Left ventricle myocardium superior (tissue), 1 donor: Measurements from ENCODE around the gene PPIG. TPM values are rescaled to one million over a fixed set of nuclear protein-coding genes. Genes with fewer than 3 reads are reported as not detected.
A peak's percentile ranks its signal among the peaks of the same experiment; 100 is the strongest.
"Not testable (repeated sequence)": the region's sequence is repeated elsewhere in the genome, so short reads cannot be mapped to it uniquely, and the experiment has no call there.

ENCODE experiments used
- ATAC-seq: fragments of 200-7000 bp; cut with Tn5 transposase; one replicate; pipeline ENCODE4 v1.9.1; 2020; ENCODE audit warnings: mild to moderate bottlenecking, moderate library complexity
- DNase-seq: peaks from one replicate; pipeline ENCODE4 v3.0.0-alpha.2; 2020
- intact Hi-C: fragments of 100-400 bp; cut with micrococcal nuclease; formaldehyde crosslinking; loops from one replicate; pipeline ENCODE4 v1.11.0; 2022
- total RNA-seq: library from RNA; stranded (reverse); fragmentation: NEBNext Ultra II Directional; extraction: Animal tissue kit (Norgen Biotek cat#: 25700); gene quantifications from one replicate; pipeline ENCODE4 v1.2.1, GENCODE V29; 2021
- donor health status: DM: no; HTN: yes; CAD: no; lungs with severe emphysema.

PPIG gene
- total RNA-seq, 1 donor from 2014 or later, result 35.2 TPM

DNA sequence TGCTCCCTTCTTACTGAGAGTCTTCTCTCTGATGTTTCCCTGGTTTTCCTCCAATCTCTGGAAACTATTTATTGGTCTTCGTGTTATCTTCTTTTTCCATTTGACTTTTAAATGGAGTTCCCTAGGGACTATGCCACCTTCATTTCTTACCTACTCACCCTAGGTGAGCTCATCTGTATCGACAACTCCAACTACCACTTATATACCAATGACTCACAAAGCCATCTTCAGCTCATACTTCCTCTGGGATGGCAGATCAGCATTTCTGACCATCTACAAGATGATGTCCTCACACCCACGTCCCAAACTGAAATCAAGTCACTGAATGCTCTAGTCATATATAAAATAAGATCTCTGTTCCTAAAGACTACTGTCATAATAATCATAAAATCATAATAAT lies 69.5 kb downstream of the PPIG start:
- DNase-seq, result no peak
- intact Hi-C loops, result no loop called here
- ATAC-seq, result no peak

DNA sequence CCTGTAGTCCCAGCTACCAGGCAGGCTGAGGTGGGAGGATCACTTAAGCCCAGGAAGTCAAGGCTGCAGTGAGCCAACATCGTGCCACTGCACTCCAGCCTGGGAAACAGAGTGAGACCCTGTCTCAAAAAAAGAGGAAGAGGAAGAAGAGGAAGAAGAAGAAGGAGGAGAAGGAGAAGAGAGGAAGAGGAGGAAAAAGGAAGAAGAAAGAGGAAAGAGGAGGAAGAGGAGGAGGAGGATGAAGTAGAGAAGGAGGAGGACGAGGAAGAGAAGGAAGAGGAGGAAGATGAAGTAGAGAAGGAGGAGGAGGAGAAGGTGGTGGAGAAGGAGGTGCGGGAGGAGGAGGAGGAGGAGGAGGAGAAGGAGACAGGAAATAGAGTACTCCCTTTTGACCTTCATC lies 72.0 kb downstream of the PPIG start:
- no peak for DNase-seq
- intact Hi-C loops, result no loop called here

DNA sequence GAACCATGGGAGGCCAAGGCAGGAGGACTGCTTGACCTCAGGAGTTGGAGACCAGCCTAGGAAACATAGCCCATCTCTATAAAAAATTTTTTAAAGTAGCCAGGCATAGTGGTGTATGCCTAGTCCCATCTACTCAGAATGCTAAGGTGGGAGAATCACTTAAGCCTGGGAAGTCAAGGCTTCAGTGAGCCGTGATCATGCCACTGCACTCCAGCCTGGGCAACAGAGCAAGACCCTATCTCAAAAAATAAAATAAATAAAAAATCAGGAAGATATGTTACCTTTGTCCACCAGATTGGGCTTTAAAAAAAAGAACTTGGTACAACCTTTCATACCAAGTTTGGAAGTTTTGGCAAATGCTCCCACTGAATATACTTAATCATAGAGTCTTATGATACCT lies 74.7 kb downstream of the PPIG start:
- intact Hi-C loops, result no loop called here
- ATAC-seq, result no peak
- DNase-seq, result no peak

More for the DNA sequence above, 72.0 kb downstream of the PPIG start:
- no peak for ATAC-seq

DNA sequence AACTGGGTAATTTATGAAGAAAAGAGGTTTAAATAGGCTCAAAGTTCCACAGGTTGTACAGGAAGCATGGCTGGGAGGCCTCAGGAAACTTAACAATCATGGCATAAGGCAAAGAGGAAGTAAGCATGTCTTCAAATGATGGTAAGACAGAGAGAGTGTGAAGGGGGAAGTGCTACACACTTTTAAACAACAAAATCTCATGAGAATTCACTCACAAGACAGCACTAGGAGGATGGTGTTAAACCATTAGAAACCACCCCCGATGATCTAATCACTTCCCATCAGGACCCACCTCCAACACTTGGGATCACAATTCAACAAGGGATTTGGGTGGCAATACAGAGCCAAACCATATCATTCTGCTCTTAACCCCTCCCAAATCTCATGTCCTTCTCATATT lies 75.2 kb downstream of the PPIG start:
- DNase-seq (no peak), ATAC-seq (no peak)
- intact Hi-C loops, result no loop called here

DNA sequence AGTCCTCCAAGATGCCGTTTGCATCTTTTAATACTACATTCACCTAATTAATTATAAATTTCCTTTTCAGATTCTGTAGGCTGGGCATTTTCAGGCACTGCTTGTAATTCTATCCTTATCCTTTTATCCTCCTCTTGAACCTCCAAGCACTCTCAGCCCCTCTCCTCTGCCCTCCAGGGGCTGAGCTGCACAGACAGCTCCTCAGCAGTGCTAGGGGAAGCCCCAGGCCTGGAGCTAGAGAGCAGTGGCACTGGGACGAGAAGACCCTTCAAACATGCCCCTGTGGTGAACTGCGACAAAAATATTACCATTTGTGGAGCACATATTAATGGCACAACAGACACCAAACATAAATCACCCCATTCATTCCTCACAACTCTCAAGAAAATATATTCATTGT lies 77.1 kb downstream of the PPIG start:
- DNase-seq (no peak), ATAC-seq (no peak)
- intact Hi-C loops, result no loop called here

DNA sequence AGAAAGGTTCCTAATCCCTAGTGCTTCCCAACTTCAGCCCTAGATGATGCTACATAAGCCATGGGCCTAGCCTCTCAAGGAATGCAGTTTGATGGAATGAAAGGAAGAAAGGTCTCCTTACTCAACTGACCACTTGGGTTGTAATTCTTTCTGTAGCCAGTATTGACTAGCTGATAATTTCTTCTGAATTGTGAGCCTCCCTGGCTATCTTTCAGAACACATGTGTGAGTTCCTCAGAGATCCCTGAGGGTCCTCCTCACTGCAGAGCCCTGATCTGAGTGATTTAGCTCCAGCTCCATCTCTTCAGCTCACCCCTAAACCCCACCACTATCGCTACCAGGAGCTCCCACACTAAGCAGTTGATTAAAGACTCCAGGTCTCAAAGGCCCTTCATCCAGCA lies 78.6 kb downstream of the PPIG start:
- ATAC-seq, result no peak
- intact Hi-C loops, result no loop called here
- DNase-seq, result no peak

DNA sequence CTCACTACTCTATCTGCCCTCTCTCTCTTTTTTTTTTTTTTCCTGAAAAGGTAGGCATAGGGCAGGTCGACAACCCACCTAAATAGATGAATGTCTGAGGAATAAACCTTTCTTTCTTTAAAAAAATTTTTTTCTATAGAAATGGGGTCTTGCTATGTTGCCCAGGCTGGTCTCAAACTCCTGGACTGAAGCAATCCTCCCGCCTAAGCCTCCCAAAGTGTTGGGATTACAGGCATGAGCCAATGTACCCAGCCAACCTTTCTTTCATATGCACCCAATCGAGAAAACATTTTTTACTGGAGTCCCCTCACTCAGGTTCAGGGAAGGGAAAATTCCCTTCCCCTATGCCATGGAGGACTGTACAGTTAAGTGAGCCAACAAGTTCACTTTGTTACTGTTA lies 79.1 kb downstream of the PPIG start:
- intact Hi-C loops, result no loop called here
- ATAC-seq, result no peak
- no peak for DNase-seq

DNA sequence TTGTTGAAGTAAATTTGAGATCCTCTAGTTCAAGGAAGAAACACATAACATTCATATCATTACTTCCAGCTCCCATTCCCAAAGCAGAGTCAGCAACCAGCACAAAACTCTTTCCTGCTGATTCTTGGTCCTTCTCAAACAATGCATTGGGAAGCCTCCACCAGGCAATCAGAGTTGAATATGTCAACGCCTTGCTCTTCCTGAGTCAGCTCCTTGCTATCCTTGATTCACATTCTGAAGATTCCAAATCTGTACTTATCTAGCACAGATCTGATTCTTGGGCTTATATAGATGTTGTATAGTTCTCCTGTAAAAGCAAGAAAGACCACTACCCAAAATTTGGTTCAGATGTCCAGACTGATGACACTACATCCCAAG lies 80.4 kb downstream of the PPIG start:
- ATAC-seq (no peak), DNase-seq (no peak)
- intact Hi-C loops, result no loop called here

DNA sequence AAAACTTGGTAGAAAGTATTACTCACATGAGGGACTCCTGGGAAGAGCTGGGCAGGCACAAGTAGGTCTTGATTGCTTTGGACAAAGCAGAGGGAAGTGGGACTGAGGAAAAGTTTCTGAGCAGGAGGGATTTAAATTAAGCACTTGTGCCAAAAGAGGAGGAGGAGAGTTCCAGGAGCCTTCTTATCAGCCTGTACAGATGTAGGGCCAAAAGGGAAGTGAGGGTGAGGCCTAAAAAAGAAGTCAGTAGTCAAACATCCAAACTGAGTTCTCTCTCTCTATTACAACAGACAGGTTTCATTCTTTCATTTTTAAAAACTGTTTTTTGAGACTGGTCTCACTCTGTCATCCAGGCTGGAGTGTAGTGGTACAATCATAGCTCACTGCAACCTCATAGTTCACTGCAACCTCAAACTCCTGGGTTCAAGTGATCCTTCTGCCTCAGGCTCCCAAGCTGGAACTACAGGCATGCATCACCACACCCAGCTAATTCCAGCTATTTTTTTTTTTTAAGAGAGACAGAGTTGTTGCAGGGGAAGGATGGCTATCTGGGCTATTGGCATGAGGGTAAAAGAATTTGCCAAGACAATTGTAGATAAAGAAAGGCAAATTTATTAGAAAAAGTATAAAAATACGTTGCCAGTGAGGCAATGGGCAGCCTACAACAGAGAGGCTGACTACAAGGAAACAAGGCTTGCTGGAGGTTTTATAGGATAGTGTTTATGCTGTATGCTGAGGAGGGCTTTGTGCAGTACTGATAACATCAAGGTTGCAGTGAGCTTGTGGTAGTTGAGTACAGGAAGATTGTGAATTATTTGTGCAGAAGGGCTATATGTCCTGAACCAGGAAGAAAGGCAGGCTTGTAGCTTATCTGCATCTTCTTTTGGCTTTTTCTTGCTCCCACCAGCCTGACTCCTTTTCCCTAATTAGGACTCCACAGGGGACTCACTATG lies 81.1 kb downstream of the PPIG start:
- peak; percentile 48 for ATAC-seq

DNA sequence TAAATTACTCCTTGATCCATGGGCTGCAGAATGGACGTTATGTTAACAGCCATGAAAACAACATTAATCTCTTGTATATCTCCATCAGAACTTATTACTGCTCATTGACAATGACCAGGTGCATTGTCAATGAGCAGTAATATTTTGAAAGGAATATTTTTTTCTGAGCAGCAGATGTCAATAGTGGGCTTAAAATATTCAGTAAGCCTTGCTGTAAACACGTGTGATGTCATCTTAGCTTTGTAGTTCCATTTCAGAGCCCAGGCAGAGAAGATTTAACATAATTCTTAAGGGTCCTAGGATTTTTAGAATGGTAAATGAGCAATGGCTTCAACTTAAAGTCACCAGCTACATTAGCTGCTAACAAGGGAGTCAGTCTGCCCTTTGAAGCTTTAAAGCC lies 83.4 kb downstream of the PPIG start:
- no peak for DNase-seq
- no peak for ATAC-seq
- intact Hi-C loops, result no loop called here

More for the DNA sequence above, 81.1 kb downstream of the PPIG start:
- intact Hi-C loops, result no loop called here
- no peak for DNase-seq

DNA sequence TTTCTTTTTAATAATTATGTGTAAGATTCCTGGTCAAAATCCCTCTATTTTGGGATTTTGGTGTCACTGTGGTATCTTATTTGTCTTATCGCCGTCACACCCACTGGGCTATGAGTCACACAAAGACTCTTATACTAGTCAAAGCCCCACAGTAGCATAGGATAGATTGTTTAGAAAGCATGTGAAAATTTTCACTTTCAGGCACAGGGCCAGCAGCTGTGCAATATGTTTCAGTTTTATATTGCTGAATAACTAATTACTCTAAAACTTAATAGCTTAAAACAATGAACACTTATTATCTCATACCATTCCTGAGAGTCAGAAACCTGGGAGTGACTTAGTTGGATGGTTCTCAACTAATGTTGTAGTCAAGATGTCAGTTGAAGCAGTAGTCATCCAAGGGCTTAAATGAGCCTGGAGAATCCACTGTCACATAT lies 86.1 kb downstream of the PPIG start:
- intact Hi-C loops, result no loop called here
- ATAC-seq, result no peak
- no peak for DNase-seq

DNA sequence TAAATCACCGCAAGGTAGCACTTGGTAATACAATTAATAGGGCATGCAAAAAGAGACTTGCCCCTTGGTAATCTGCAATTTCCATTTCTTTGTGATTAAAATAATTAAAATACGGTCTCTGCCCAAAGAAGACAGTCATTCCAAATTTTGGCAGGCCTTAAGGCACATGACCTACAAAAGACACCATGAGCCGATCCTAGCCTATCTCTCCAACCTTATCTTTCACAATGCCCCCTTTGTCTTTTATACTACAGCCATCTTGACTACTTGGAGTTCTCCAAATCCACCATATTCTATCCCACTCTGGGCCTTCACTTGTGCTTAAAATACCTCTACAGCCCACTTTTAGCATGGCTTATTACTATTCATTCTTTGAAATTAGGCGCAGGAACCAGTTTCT lies 86.8 kb downstream of the PPIG start:
- DNase-seq (no peak), ATAC-seq (no peak)
- intact Hi-C loops, result no loop called here

DNA sequence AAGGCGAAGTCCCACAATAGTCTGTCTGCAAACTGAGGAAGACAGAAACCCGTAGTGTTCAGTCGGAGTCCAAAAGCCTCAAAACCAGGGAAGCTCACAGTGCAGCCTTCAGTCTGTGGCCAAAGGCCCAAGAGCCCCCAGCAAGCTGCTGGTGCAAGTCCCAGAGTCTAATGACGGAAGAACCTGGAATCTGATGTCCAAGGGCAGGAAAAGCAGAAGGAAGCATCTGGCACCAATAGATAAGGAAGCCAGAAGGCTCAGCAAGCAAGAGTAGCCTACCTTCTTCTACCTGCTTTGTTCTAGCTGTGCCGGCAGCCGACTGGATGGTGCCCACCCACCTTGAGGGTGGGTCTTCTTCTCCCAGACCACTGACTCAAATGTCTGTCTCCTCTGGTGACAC lies 88.3 kb downstream of the PPIG start:
- DNase-seq, result no peak
- intact Hi-C loops, result no loop called here
- no peak for ATAC-seq

DNA sequence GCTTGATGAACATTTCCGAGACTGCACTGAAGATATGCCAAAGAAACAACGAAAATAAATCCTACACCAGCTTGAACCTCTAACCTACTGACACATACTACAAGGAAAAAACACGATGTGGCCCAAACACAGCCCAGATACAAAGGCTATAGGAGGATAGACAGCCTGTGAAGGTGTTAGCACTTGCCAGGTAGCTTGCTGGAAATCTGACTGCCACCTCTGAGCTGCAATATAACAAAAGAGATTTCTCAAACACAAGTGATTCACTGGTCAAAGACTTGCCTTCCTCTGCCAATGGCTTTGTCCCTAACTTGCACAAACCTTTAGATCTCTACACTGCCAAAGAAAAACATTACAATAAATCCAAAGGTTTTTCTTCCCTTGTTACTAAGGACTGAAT lies 89.0 kb downstream of the PPIG start:
- intact Hi-C loops, result no loop called here
- DNase-seq (no peak), ATAC-seq (no peak)

DNA sequence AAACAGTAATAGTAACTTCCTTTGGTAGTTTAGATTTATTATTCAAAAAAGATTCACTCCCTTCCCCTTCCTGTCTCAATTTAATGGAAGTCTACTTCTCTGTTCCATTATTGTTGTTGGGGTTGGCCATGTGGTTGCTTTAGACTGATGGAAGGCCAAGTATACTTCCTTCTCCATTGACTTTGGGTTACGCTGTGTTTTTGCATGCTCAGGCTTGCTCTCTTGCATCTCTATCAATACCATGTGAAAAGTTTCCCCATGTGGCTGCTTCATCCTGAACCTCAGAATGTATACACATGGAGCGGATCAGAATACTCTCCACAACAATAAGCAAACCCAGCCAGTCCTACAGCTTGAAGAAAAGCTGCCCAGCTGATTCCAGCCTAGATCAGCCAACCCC lies 89.8 kb downstream of the PPIG start:
- no peak for DNase-seq
- intact Hi-C loops, result no loop called here
- ATAC-seq, result no peak

DNA sequence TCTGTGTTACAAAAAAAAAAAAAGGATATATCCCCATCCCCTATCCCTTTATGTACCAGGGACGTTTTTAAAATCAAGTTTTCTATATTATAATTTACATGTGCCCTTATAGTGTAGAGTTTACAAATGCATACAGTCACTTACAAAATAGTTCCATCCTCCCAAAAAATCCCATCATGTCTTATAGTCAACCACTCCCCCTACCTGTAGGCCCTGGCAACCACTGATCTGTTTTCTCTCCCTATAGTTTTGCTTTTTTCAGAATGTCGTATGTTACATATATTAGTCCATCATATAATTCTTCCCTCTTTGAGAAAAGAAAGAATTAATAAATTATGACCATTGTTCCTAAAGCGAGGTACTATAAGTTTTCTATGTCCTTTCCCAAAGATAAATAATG lies 92.2 kb downstream of the PPIG start:
- intact Hi-C loops, result no loop called here
- no peak for DNase-seq
- no peak for ATAC-seq

DNA sequence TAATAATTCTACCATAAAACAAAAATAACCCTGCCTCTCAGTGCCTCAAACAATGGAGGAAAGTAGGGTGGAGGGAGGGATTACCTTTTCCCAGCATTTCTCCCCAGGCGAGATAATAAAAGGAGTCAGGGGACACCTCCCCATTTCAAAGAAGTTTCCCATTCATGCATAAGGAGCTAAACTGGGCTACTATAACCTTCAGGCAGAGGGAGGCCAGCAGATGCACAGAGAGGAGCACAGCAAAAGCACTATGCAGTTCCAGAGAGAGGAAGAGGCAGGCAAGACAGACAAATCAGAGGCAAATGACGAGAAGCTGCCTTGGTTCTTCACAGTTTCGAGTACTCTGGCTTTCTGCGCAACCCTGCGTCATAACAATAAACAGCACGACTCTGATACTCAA lies 92.7 kb downstream of the PPIG start:
- DNase-seq, result no peak
- intact Hi-C loops, result no loop called here
- no peak for ATAC-seq

DNA sequence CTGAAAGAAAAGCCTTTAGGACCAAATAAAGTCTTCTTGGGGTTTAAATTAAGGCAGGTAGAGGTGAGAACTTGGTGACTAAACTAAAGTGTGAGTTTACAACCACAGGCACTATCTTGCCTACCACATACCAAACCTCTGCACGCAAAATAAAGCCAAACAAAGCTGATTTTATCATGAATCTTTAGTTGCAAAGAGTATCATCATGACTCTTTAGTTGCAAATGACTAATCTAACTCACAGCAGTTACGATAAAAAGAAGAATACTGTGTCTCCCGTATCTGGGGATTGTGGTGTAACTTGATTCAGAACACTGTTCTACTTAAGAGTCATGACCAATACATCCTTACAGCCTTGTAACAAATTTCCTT lies 98.9 kb downstream of the PPIG start:
- intact Hi-C loops, result no loop called here
- DNase-seq (no peak), ATAC-seq (no peak)

DNA sequence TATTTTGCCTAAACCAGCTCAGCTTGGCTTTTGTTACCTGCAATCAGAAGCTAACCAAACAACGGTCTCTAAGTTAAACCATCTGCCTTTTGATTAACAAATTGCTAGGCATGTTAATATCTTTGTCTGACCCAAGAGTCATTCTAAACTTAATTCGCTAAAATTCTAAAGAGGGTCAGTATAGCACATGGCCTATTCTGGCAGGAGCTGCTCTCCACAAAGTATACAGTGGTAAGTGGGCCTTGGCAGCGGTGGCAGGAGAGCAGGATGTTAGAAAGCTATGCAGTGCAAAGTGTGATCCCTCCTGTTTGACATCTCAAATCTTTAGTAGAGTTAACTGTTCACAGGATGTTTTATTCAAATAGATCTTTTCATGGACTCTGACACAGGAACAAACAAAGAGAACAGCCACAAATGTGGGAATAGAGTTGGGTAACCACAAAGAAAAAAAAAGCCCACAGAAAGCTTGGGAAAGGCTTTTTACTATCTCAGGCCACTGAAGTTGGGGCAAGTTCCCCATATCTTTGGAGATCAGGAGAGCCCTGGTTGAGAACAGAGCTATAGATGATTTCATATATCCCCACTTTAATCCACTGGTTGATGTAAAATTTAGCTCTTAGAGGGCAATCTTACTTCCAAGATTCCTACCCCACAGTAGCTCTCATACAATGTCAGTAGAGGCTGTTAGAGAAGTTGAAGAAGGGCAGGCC lies 99.4 kb downstream of the PPIG start:
- ATAC-seq, result no peak
- intact Hi-C loops, result no loop called here
- DNase-seq, result no peak

DNA sequence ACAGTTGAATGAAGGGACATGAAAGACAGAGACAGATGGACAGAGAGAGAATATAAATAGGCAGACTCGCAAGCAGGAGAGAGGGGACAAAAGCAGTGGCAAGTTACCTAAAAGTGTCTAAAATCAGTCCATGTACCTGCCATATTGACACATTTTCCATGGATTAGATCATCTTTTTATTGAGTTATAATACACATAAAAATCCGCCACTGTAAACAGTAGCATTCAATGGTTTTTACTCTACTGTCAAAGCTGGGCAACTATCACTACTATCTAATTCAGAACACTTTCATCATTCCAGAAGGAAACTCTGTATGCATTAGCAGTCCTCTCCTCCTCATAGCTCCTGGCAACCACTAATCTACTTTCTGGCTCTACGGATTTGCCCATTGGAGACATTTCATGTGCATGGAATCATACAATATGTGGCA lies 100.0 kb downstream of the PPIG start:
- intact Hi-C loops, result no loop called here
- DNase-seq (no peak), ATAC-seq (no peak)

DNA sequence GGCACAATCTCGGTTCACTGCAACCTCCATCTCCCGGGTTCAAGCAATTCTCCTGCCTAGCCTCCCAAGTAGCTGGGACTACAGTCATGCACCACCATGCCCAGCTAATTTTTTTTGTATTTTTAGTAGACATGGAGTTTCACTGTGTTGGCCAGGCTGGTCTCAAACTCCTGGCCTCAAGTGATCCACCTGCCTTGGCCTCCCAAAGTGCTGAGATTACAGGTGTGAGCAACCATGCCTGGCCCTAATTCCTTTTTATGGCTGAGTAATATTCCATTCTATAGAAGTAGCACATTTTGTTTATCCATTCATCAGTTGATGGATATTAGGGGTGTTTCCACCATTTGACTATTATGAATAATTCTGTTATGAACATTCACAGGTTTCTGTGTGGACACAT lies 100.6 kb downstream of the PPIG start:
- intact Hi-C loops, ATAC-seq: not testable (repeated sequence)

More for the DNA sequence above, 100.6 kb downstream of the PPIG start:
- DNase-seq, result not testable (repeated sequence)
